GM15510 (cell line): ENCODE measurements around the gene CALML4.

Source experiments
- POLR2A ChIP-seq: IDR thresholded peaks from 3 replicates; pipeline ENCODE4 v1.6.1; 2011; ENCODE audit warnings: borderline replicate concordance; ENCODE audit not compliant: insufficient read length; ENCODE audit errors: extremely low read depth

CALML4 gene

DNA sequence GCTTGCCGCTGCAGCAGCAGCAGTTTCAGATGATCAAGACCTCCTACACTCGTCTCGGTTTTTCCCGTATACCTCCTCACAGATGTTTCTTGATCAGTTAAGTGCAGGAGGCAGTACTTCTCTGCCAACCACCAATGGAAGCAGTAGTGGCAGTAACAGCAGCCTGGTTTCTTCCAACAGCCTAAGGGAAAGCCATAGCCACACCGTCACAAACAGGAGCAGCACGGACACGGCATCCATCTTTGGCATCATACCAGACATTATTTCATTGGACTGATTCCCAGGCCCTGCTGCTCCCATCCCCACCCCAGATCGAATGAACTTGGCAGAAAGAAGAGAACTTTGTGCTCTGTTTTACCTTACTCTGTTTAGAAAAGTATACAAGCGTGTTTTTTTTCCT is 17.6 kb downstream of the CALML4 start:
- no peak for TF ChIP-seq POLR2A

DNA sequence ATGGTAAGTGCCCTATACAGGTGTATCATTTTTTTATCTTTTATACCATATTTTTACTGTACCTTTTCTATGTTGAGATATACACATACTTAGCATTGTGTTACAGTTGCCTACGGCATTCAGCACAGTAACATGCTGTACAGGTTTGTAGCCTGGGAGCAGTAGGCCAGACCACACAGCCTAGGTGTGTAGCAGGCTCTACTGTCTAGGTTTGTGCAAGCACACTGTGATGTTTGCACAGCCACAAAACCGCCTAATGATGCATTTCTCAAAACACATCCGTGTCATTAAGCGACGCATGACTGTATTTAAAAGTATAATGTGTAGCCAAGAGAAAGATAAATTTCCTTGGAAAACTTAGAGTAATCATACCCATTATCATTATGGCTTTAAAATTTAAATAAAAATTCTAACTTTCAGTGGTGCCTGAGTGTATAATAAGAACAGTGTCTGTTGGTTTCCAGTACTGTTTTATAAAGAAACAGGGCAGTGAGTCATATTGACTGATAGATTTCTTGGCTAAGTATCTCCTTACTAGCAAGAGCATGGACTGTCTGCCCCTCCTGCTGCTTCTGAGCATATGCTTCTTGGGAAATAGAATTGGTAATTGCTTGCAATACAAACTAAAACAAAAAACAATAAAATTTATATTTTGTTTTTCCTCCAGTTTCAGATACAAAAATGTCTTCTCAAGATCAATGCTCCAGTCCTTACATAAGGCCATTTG is 18.3 kb downstream of the CALML4 start:
- TF ChIP-seq POLR2A, result no peak

DNA sequence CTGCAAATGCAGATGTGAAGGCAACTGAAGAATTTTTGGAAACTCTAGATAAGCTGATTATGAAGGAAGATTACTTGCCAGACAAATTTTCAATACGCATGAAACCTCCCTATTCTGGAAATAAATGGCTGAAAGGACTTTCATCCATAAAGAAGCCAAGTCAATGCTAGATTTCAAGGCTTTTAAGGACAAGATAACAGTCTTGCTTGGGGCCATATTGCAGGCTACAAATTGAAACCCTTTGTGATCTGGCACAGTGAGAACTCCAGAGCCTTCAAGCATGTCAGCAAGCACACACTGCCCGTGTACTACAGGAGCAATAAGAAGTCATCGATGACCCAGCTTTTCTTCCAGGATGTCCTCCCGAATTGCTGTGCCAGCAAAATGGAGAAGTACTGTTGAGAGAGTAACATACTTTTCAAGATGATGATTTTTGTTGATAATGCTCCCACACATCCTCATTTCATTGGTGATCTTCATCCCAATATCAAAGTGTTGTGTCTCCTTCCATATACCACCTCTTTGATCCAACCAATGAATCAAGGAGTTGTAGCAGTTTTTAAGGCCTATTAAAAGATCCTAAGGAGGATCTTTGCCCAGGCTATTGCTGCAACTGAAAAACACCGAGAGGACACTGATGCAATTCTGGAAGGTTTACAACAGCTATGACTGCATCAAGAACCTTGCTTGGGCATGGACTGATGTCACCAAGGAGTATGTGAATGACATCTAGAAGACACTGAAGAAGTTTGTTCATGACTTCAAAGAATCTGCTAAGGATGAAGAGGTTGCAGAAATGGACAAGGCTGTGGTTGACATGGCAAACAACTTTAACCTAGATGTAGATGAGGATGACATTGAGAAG is 20.3 kb downstream of the CALML4 start:
- TF ChIP-seq POLR2A, result no peak

DNA sequence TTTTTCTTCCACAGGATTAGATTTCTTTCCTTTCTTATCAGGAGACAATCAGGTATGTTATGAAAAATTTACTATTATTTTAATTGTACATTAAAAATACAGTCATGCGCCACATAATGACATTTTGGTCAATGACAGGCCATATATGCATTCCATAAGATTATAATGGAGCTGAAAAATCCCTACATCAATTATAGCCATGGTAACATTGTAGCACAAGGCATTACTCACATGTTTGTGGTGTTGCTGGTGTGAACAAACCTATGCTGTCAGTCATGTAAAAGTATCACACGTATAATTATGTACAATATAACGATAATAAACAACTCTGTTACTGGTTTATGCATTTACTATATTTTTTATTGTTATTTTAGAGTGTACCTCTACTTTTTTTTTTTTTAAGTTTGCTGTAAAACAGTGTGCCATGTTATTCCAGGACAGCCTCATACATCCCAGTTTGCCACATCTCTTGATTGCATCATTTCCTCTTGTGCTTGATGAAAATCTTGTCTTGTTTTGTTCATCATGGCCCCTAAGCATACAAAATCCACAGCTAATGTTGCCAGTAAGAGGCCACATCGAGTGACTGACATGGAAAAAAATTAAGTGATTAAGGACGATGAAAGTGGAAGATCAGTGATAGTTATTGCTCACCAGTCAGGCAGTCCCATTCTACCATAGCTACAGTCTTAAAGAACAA is 21.4 kb downstream of the CALML4 start:
- TF ChIP-seq POLR2A, result no peak

DNA sequence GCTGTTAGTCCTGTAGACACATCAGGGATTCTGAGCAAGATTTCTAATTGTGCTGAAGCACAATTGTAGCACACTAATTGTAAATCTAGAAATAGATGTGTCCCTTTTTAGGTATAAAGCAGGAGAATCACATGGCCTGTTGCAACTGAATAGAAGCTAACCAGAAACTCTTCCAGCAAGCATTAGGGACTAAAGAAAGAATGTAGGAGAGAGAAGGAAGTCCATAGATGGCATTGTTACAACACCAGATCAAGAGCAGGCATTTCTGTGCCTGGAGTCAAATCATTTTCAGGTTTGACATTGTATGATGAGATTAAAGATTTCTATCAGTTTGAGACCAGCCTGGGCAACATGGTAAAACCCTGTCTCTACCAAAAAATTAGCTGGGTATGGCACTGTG is 27.4 kb downstream of the CALML4 start:
- no peak for TF ChIP-seq POLR2A

GRCh38 chr15:68176601-68177000 is 28.5 kb downstream of the CALML4 start:
- no peak for TF ChIP-seq POLR2A

DNA sequence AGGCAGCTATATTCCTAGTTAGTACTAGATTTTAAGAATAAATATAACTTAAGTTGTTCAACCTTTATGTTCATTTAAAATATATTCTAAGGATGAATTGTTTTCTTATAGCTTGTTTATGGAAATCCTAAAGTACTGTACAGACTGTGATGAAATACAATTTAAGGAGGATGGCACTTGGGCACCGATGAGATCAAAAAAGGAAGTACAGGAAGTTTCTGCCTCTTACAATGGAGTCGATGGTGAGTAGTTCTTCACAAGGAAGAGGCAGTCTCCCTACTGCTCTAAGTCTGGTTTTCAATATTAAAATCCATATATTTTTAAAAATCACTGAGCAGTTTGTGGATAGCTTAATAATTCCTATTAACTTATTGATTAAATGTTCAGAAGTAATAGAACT is 29.6 kb downstream of the CALML4 start:
- TF ChIP-seq POLR2A, result no peak

DNA sequence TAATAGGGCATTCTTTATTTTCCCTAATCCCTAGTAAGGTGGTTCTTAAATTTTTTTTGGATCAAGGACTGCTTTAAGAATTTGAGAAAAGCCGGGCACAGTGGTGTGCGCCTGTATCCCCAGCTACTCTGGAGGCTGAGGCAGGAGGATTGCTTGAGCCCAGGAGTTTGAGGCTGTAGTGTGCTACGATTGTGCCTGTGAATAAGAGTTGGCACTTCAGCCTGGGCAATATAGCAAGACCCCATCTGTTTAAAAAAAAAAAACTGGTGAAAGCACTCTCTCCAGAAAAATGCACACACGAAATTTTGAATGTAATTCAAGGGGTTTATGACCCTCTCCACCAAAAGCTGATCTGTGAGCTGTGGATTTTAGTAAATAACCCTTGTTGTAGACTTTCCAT is 32.0 kb downstream of the CALML4 start:
- no peak for TF ChIP-seq POLR2A

GRCh38 chr15:68166847-68167246 is 38.3 kb downstream of the CALML4 start:
- TF ChIP-seq POLR2A, result no peak

GRCh38 chr15:68163191-68163590 is 41.9 kb downstream of the CALML4 start:
- no peak for TF ChIP-seq POLR2A

GRCh38 chr15:68158046-68158628 is 47.0 kb downstream of the CALML4 start:
- TF ChIP-seq POLR2A, result no peak

DNA sequence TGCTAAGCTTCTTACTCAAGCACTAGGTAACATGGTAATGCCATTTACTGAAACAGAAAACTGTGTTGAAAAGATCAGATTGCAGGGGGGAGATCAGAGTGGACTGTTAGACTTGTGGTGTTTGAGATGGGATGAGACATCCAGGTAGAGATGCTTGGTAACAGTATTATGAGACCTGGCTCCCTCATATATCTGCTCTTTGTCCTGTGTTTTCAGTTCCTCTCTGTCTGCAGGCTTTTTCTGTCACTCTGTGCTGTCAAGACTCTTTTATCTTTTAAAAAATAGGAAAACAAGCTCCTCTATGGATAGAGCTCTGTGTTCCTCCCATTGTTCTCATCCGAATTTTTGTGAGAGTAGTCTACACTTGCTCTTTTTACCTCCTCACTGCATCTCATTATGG is 48.1 kb downstream of the CALML4 start:
- no peak for TF ChIP-seq POLR2A

DNA sequence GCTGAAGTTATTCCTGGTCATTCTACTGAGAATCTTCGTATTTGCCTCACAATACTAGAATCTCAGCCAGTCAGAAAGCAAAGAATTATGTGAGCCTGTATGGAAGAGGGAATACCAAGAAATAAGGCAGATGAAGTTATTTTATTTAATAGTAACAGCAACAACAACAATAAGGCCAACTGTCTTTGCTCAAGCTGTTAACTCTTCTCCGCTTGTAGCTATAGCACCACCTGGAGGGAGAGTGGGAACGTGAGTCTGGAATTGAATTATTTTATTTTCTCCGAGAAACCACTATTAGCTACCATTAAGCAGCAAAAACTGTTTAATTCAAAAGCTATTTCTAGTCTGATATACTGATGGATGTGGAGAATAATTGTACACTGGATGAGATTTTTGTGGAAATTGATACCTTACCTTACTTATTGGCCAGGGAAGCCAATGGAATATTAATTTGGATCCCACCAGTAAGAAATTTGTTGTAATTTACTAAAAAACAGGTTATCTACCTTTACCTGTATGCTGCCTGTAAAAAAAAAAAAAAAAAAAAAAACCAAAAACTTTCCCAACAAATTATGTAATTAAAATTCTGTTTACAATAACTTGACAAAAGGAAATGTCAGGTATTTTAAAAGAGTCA is 50.1 kb downstream of the CALML4 start:
- TF ChIP-seq POLR2A, result no peak

- TF ChIP-seq POLR2A, result no peak
These were observed 52.8 kb downstream of the CALML4 start for GRCh38 chr15:68152342-68152741.
